Keratinocyte (primary cell): ENCODE results near the gene VCAN. TPM values are rescaled to one million over a fixed set of nuclear protein-coding genes. Genes with fewer than 3 reads are reported as not detected.

Experiments
- DNase-seq: peaks from one replicate; pipeline ENCODE4 v3.0.0-alpha.2; 2011; ENCODE audit warnings: low read depth, missing footprints, low spot score
- FAIRE-seq: peaks from 2 replicates; lab custom pipeline; 2011; peaks lifted over from hg19 to GRCh38; lab: Jason Lieb, UNC
- H2AFZ ChIP-seq: 2 replicates; pipeline ENCODE4 v1.6.0; 2012; ENCODE audit warnings: low read length, control low read depth, inconsistent platforms; ENCODE audit not compliant: control insufficient read depth
- H3K27ac ChIP-seq: 2 replicates; pipeline ENCODE4 v1.5.1; 2011; ENCODE audit warnings: low read length; ENCODE audit not compliant: control insufficient read depth, insufficient read depth
- H3K27me3 ChIP-seq: 3 replicates; pipeline ENCODE4 v1.6.0; 2011; ENCODE audit warnings: low read length; ENCODE audit not compliant: control insufficient read depth, insufficient read depth; ENCODE audit errors: extremely low read depth
- H3K36me3 ChIP-seq, 2 experiments: 2 replicates in 1 of 2; 3 replicates in 1 of 2; pipeline ENCODE4 v1.5.1; 2011; ENCODE audit warnings: low read length in 2 of 2, mild to moderate bottlenecking in 1 of 2; ENCODE audit not compliant: control insufficient read depth in 2 of 2, insufficient read depth in 2 of 2; ENCODE audit errors: extremely low read depth in 1 of 2
- H3K4me1 ChIP-seq: 3 replicates; pipeline ENCODE4 v1.5.1; 2011; ENCODE audit warnings: low read length; ENCODE audit not compliant: control insufficient read depth, insufficient read depth; ENCODE audit errors: extremely low read depth
- H3K4me2 ChIP-seq: 3 replicates; pipeline ENCODE4 v1.6.0; 2011; ENCODE audit warnings: low read depth, low read length; ENCODE audit not compliant: control insufficient read depth, insufficient read depth; ENCODE audit errors: extremely low read depth
- H3K4me3 ChIP-seq, 3 experiments: fragments of 200-600 bp in 1 of 3; sonication (generic) in 1 of 3; 2 replicates in 2 of 3; 3 replicates in 1 of 3; pipeline ENCODE4 v1.5.1; 2011 to 2016; ENCODE audit warnings: low read length in 3 of 3, mild to moderate bottlenecking in 3 of 3, control low read depth in 2 of 3, inconsistent platforms in 1 of 3, low read depth in 1 of 3, mixed read lengths in 1 of 3, mixed run types in 1 of 3, moderate library complexity in 1 of 3; ENCODE audit not compliant: control insufficient read depth in 2 of 3, insufficient read depth in 2 of 3; ENCODE audit errors: extremely low read depth in 1 of 3
- H3K79me2 ChIP-seq: 2 replicates; pipeline ENCODE4 v1.6.0; 2012; ENCODE audit warnings: low read length; ENCODE audit not compliant: control insufficient read depth, insufficient read depth
- H3K9ac ChIP-seq: 3 replicates; pipeline ENCODE4 v1.6.0; 2011; ENCODE audit warnings: low read length; ENCODE audit not compliant: control insufficient read depth, insufficient read depth; ENCODE audit errors: extremely low read depth
- H3K9me1 ChIP-seq: 3 replicates; pipeline ENCODE4 v1.6.0; 2011; ENCODE audit warnings: low read length; ENCODE audit not compliant: control insufficient read depth, insufficient read depth; ENCODE audit errors: extremely low read depth
- H3K9me3 ChIP-seq: 2 replicates; pipeline ENCODE4 v1.5.1; 2012; ENCODE audit warnings: low read depth, low read length; ENCODE audit not compliant: control insufficient read depth
- H4K20me1 ChIP-seq: 3 replicates; pipeline ENCODE4 v1.6.0; 2011; ENCODE audit warnings: low read length; ENCODE audit not compliant: control insufficient read depth, insufficient read depth; ENCODE audit errors: extremely low read depth
- EZH2 ChIP-seq: IDR thresholded peaks from one replicate; pipeline ENCODE4 v1.6.1; 2012; ENCODE audit warnings: inconsistent platforms, mild to moderate bottlenecking, low read length, moderate library complexity
- dilution Hi-C: fragments of 300-500 bp; cut with MboI; formaldehyde crosslinking; loops from one replicate; pipeline ENCODE4 v1.7.0; 2020; ENCODE audit warnings: low sequenced_read_pairs; ENCODE audit not compliant: extremely low pct_ligation_motif_present
- polyA plus RNA-seq, 5 experiments: library from polyadenylated mRNA; depleted of rRNA in 3 of 5; stranded (reverse) in 3 of 5; stranded (forward) in 1 of 5; unstranded in 1 of 5; fragments of >200 nt; gene quantifications; 1 replicate in 1 of 5; 2 replicates in 3 of 5; 3 replicates in 1 of 5; pipeline versions ENCODE4 v1.2.1 to v1.2.3, GENCODE V29; 2011 to 2012; ENCODE audit warnings: missing spikeins in 2 of 5, low read depth in 1 of 5, low replicate concordance in 1 of 5
- TF ChIP-seq, protein P1 (sequence below), 3 experiments: IDR thresholded peaks in 1 of 3; conservative IDR thresholded peaks in 1 of 3; optimal IDR thresholded peaks in 1 of 3; 2 replicates in 2 of 3; 3 replicates in 1 of 3; pipeline versions ENCODE3 to v1.5.1; 2011; ENCODE audit warnings: low read length in 3 of 3, mild to moderate bottlenecking in 3 of 3, moderate library complexity in 2 of 3, control low read depth in 1 of 3, inconsistent platforms in 1 of 3; ENCODE audit not compliant: insufficient read depth in 2 of 3; ENCODE audit errors: extremely low read depth in 1 of 3

VCAN gene
- polyA plus RNA-seq, 1 donor (not counting 4 experiments of a cell fraction or from before 2014, with no cell fraction given) = 1.9 TPM

DNA sequence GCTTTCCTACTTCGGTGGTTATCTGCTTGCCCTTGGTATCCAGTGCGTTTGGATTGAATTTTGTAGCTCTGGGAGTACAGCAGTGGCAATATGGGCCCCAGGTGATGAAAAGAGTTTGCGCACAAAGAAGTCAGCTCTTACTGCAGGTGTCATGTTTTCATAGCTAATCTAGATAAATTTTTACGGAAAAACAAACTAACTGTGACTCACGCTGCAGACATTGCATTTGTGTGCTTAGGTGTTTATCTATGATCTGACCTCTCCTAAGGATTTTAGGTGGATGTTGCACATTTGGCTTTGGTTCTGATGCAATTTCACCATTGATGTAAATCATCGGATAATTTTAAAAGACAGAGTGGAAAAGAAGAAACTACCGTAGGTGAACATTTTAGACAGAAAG, 92.1 kb downstream of the VCAN start:
- H3K9me3 ChIP-seq = peaks cover 2% of the 10 kb centered on the region
- no peak overlapping the region for H3K27ac ChIP-seq
- no peaks in the 10 kb centered on the region for H3K9me1 ChIP-seq
- no peak for DNase-seq
- H2AFZ ChIP-seq = no peak overlapping the region
- no peak overlapping the region for H3K4me2 ChIP-seq
- H3K36me3 ChIP-seq = no peaks in the 10 kb centered on the region
- no peak for TF ChIP-seq EZH2
- TF ChIP-seq, protein P1, sequence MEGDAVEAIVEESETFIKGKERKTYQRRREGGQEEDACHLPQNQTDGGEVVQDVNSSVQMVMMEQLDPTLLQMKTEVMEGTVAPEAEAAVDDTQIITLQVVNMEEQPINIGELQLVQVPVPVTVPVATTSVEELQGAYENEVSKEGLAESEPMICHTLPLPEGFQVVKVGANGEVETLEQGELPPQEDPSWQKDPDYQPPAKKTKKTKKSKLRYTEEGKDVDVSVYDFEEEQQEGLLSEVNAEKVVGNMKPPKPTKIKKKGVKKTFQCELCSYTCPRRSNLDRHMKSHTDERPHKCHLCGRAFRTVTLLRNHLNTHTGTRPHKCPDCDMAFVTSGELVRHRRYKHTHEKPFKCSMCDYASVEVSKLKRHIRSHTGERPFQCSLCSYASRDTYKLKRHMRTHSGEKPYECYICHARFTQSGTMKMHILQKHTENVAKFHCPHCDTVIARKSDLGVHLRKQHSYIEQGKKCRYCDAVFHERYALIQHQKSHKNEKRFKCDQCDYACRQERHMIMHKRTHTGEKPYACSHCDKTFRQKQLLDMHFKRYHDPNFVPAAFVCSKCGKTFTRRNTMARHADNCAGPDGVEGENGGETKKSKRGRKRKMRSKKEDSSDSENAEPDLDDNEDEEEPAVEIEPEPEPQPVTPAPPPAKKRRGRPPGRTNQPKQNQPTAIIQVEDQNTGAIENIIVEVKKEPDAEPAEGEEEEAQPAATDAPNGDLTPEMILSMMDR (optimal IDR thresholded peaks at IDR 0.05 in 1 of 3, IDR thresholded peaks at IDR 0.05 in 1 of 3, conservative IDR thresholded peaks at IDR 0.05 in 1 of 3; ENCODE audit: extremely low read depth in 1 of 3, insufficient read depth in 2 of 3, low read length in 3 of 3) = no peak
- H3K4me3 ChIP-seq = no peak overlapping the region
- peaks cover 11% of the 10 kb centered on the region for H3K4me1 ChIP-seq
- H3K27me3 ChIP-seq = no peaks in the 10 kb centered on the region
- FAIRE-seq = no peak
- no peaks in the 10 kb centered on the region for H3K79me2 ChIP-seq
- H3K9ac ChIP-seq = no peak overlapping the region
- H4K20me1 ChIP-seq = no peaks in the 10 kb centered on the region
- dilution Hi-C loops = no loop called here

DNA sequence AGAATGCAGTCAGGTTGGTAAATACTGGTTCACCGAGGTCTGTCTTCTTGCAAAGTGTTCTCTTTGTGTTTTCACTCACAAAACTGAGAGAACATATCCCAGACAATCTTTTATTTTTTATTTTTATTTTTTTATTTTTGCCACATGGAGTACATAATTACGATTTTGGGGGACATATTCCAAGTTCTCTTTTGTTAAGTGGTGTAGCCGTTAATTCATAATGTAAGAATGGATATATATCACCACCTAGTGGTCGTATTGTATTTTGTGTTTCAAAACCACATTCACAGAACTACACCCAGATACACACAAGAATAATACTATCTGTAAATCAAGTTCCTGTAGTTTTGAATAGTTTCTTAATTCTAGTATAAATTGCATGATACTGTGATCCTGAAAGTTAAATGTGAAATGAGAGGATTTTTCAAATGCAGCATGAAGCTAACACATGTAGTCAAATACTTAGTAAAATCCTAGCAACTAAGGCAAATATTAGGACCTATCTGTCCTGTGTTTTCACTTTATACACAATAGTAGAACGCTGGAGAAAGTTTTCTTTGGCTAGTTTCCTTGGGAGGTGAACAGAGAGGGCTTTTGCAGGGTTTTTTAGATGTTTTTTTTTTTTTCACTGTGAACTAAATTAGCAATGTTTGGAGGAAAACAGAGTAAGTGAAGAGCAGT, 92.7 kb downstream of the VCAN start:
- H3K4me1 ChIP-seq = peaks cover 11% of the 10 kb centered on the region
- no peak overlapping the region for H3K27ac ChIP-seq
- H3K27me3 ChIP-seq = no peaks in the 10 kb centered on the region
- TF ChIP-seq, protein P1 (optimal IDR thresholded peaks at IDR 0.05 in 1 of 3, IDR thresholded peaks at IDR 0.05 in 1 of 3, conservative IDR thresholded peaks at IDR 0.05 in 1 of 3; ENCODE audit: extremely low read depth in 1 of 3, insufficient read depth in 2 of 3, low read length in 3 of 3) = peak in 2 of 3 experiments; percentile 20 to 35
- TF ChIP-seq EZH2 = no peak
- FAIRE-seq = no peak
- H3K36me3 ChIP-seq = no peaks in the 10 kb centered on the region
- H3K9ac ChIP-seq = no peak overlapping the region
- DNase-seq = no peak
- no peak overlapping the region for H3K4me3 ChIP-seq
- no peaks in the 10 kb centered on the region for H3K79me2 ChIP-seq
- dilution Hi-C loops = no loop called here
- no peaks in the 10 kb centered on the region for H4K20me1 ChIP-seq
- no peaks in the 10 kb centered on the region for H3K9me1 ChIP-seq
- H2AFZ ChIP-seq = no peak overlapping the region
- peaks cover 2% of the 10 kb centered on the region for H3K9me3 ChIP-seq
- no peak overlapping the region for H3K4me2 ChIP-seq
